Stimulated activated CD4-positive, alpha-beta T cell treated with anti-CD3 and anti-CD28 coated beads, Interleukin-2, amount 100 ng/mL, for 48 hours (primary cell): ENCODE data around the gene ACTR1B.
"Not testable (repeated sequence)": the region's sequence is repeated elsewhere in the genome, so short reads cannot be mapped to it uniquely, and the experiment has no call there.

ENCODE experiments used
- DNase-seq, 2 donors: peaks; one replicate each; pipeline ENCODE4 v3.0.0-alpha.2; 2020

ACTR1B gene

GRCh38 chr2:97658691-97659157 is 5.1 kb downstream of the ACTR1B start:
- no peak for DNase-seq

GRCh38 chr2:97657986-97658690 is 5.7 kb downstream of the ACTR1B start:
- no peak for DNase-seq

GRCh38 chr2:97656905-97657587 is 6.8 kb downstream of the ACTR1B start:
- DNase-seq = no peak

GRCh38 chr2:97656129-97656755 is 7.6 kb downstream of the ACTR1B start:
- no peak for DNase-seq

- DNase-seq = no peak
Observed at GRCh38 chr2:97654791-97655190, 9.1 kb downstream of the ACTR1B start.

- DNase-seq = no peak
Observed at GRCh38 chr2:97654309-97654708, 9.5 kb downstream of the ACTR1B start.

GRCh38 chr2:97653874-97654273 is 10.0 kb downstream of the ACTR1B start:
- no peak for DNase-seq

- DNase-seq = no peak
Observed at GRCh38 chr2:97653473-97653872, 10.4 kb downstream of the ACTR1B start.

- DNase-seq = no peak
Observed at GRCh38 chr2:97651114-97651513, 12.7 kb downstream of the ACTR1B start.

- DNase-seq = no peak
Observed at GRCh38 chr2:97646977-97647376, 16.9 kb downstream of the ACTR1B start.

GRCh38 chr2:97645695-97646629 is 17.9 kb downstream of the ACTR1B start, which contains the start of gene COX5B:
COX5B (plus strand) TSS chr2:97646062; CDS start chr2:97646087, 25 bp downstream.
- peak; percentile 98 to 99 for DNase-seq

GRCh38 chr2:97645112-97645694 is 18.6 kb downstream of the ACTR1B start:
- no peak for DNase-seq

GRCh38 chr2:97644023-97644717 is 19.7 kb downstream of the ACTR1B start:
- DNase-seq = no peak

- not testable (repeated sequence) for DNase-seq
Observed at GRCh38 chr2:97626049-97626430, 37.8 kb downstream of the ACTR1B start.

- not testable (repeated sequence) for DNase-seq
Observed at GRCh38 chr2:97625354-97626048, 38.3 kb downstream of the ACTR1B start.

- DNase-seq = not testable (repeated sequence)
Observed at GRCh38 chr2:97622976-97623375, 40.9 kb downstream of the ACTR1B start.

GRCh38 chr2:97620492-97620891 is 43.4 kb downstream of the ACTR1B start:
- DNase-seq = not testable (repeated sequence)

GRCh38 chr2:97618939-97619827 is 44.7 kb downstream of the ACTR1B start:
- DNase-seq = not testable (repeated sequence)

- no peak for DNase-seq
Observed at GRCh38 chr2:97617911-97618310, 45.9 kb downstream of the ACTR1B start.

- DNase-seq = not testable (repeated sequence)
Observed at GRCh38 chr2:97615746-97616145, 48.1 kb downstream of the ACTR1B start.
